Measurements from ENCODE around the gene PNMA6E. TPM values are rescaled to one million over a fixed set of nuclear protein-coding genes. Genes with fewer than 3 reads are reported as not detected.

Gene PNMA6E
- total RNA-seq, 3 donors from 2014 or later = not detected

- no peak for DNase-seq (ENCODE audit: low spot score in 2 of 2)
- Histone ChIP-seq H3K27ac (no peak overlapping the region), H3K9me3 (peaks cover 11 to 14% of the 10 kb centered on the region in 2 donors), H3K27me3 (peaks cover 0 to 53% of the 10 kb centered on the region in 2 donors), H3K36me3 (no peaks in the 10 kb centered on the region), H3K4me3 (no peak overlapping the region), H3K4me1 (no peaks in the 10 kb centered on the region)
- intact Hi-C loops (cut with DNase I; ENCODE audit: low total_unique reads) = no loop called here
- TF ChIP-seq POLR2AphosphoS5 (IDR thresholded peaks at IDR 0.05) = no peak
- TF ChIP-seq CTCF (IDR thresholded peaks at IDR 0.05) = no peak
- TF ChIP-seq POLR2A (IDR thresholded peaks at IDR 0.05) = no peak
Measured at GRCh38 chrX:153433781-153434285, 32.7 kb upstream of the PNMA6E start.

GRCh38 chrX:153433161-153433680, 32.1 kb upstream of the PNMA6E start:
- H3K36me3 ChIP-seq = no peaks in the 10 kb centered on the region
- H3K27ac ChIP-seq = no peak overlapping the region
- no peak for TF ChIP-seq POLR2AphosphoS5 (IDR thresholded peaks at IDR 0.05)
- H3K4me3 ChIP-seq = no peak overlapping the region
- H3K27me3 ChIP-seq = peaks cover 0 to 50% of the 10 kb centered on the region in 2 donors
- intact Hi-C loops (cut with DNase I; ENCODE audit: low total_unique reads) = no loop called here
- no peaks in the 10 kb centered on the region for H3K4me1 ChIP-seq
- peaks cover 11 to 14% of the 10 kb centered on the region in 2 donors for H3K9me3 ChIP-seq
- no peak for DNase-seq (ENCODE audit: low spot score in 2 of 2)

GRCh38 chrX:153430796-153431195, 29.6 kb upstream of the PNMA6E start:
- no peaks in the 10 kb centered on the region for H3K4me1 ChIP-seq
- intact Hi-C loops (cut with DNase I; ENCODE audit: low total_unique reads) = no loop called here
- peaks cover 11 to 14% of the 10 kb centered on the region in 2 donors for H3K9me3 ChIP-seq
- no peak overlapping the region for H3K27ac ChIP-seq
- no peak for DNase-seq (ENCODE audit: low spot score in 2 of 2)
- no peak for TF ChIP-seq POLR2A (IDR thresholded peaks at IDR 0.05)
- no peak for TF ChIP-seq POLR2AphosphoS5 (IDR thresholded peaks at IDR 0.05)
- TF ChIP-seq CTCF (IDR thresholded peaks at IDR 0.05) = no peak
- no peaks in the 10 kb centered on the region for H3K36me3 ChIP-seq
- peaks cover 0 to 47% of the 10 kb centered on the region in 2 donors for H3K27me3 ChIP-seq
- no peak overlapping the region for H3K4me3 ChIP-seq

- Histone ChIP-seq H3K9me3 (peaks cover 5 to 9% of the 10 kb centered on the region in 2 donors), H3K36me3 (no peaks in the 10 kb centered on the region), H3K4me1 (no peaks in the 10 kb centered on the region), H3K4me3 (no peak overlapping the region), H3K27me3 (peaks cover 0 to 42% of the 10 kb centered on the region in 2 donors), H3K27ac (no peak overlapping the region)
- DNase-seq (ENCODE audit: low spot score in 2 of 2) = no peak
- intact Hi-C loops (cut with DNase I; ENCODE audit: low total_unique reads) = loop anchor here (10.0 kb wide), 1 partner anchor 1799 kb away; no protein-coding TSS in a partner anchor
- TF ChIP-seq POLR2AphosphoS5 (IDR thresholded peaks at IDR 0.05) = no peak
- TF ChIP-seq CTCF (IDR thresholded peaks at IDR 0.05) = no peak
- TF ChIP-seq POLR2A (IDR thresholded peaks at IDR 0.05) = no peak
Measured at GRCh38 chrX:153426204-153426603, 25.1 kb upstream of the PNMA6E start.

- intact Hi-C loops (cut with DNase I; ENCODE audit: low total_unique reads) = loop anchor here (10.0 kb wide), 1 partner anchor 1801 kb away; no protein-coding TSS in a partner anchor
- Histone ChIP-seq H3K4me1 (no peaks in the 10 kb centered on the region), H3K9me3 (no peaks in the 10 kb centered on the region), H3K36me3 (no peaks in the 10 kb centered on the region), H3K4me3 (no peak overlapping the region), H3K27me3 (peaks cover 0 to 51% of the 10 kb centered on the region in 2 donors), H3K27ac (no peak overlapping the region)
- peak in 1 of 2 donors; percentile 7 for DNase-seq (ENCODE audit: low spot score in 2 of 2)
- TF ChIP-seq POLR2A (IDR thresholded peaks at IDR 0.05) (no peak), POLR2AphosphoS5 (IDR thresholded peaks at IDR 0.05) (no peak), CTCF (IDR thresholded peaks at IDR 0.05) (no peak)
Measured at GRCh38 chrX:153423652-153424051, 22.5 kb upstream of the PNMA6E start.
